HG02943 (cell line): ENCODE measurements around the gene SUPV3L1.
"Not testable (repeated sequence)": the region's sequence is repeated elsewhere in the genome, so short reads cannot be mapped to it uniquely, and the experiment has no call there.

Experiments
- ATAC-seq: cut with Tn5 transposase; IDR thresholded peaks from one replicate; pipeline ENCODE4 v1.9.1; 2021; ENCODE audit warnings: mild to moderate bottlenecking, low read depth, moderate library complexity; ENCODE audit not compliant: unreplicated experiment

SUPV3L1 gene

GRCh38 chr10:69228151-69228550 lies 48.1 kb downstream of the SUPV3L1 start:
- ATAC-seq, result no peak

GRCh38 chr10:69229616-69229916 lies 49.5 kb downstream of the SUPV3L1 start:
- ATAC-seq, result no peak

GRCh38 chr10:69230128-69230527 lies 50.1 kb downstream of the SUPV3L1 start:
- ATAC-seq, result no peak

DNA sequence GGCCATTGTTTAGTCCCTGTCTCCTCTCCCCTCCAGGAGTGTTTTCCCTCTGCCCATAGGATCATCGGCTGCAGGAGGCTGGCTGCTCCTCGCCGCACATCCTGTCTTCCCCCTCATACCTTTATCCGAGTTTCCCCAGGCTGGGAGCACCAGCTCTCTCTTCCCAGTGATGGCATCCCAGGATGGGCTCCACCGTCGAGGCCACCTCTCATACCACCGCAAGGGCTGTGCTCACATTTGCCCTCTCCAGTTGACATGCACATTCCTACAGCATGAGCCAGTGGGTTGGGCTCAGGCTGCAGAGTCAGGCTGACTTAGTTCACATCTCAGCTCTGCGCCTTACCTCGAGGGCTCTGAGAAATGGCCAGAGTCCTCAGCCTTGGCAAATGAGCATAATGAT lies 52.2 kb downstream of the SUPV3L1 start:
- ATAC-seq, result no peak

GRCh38 chr10:69232736-69233480 lies 52.9 kb downstream of the SUPV3L1 start:
- no peak for ATAC-seq

GRCh38 chr10:69234447-69234846 lies 54.4 kb downstream of the SUPV3L1 start:
- ATAC-seq, result no peak

DNA sequence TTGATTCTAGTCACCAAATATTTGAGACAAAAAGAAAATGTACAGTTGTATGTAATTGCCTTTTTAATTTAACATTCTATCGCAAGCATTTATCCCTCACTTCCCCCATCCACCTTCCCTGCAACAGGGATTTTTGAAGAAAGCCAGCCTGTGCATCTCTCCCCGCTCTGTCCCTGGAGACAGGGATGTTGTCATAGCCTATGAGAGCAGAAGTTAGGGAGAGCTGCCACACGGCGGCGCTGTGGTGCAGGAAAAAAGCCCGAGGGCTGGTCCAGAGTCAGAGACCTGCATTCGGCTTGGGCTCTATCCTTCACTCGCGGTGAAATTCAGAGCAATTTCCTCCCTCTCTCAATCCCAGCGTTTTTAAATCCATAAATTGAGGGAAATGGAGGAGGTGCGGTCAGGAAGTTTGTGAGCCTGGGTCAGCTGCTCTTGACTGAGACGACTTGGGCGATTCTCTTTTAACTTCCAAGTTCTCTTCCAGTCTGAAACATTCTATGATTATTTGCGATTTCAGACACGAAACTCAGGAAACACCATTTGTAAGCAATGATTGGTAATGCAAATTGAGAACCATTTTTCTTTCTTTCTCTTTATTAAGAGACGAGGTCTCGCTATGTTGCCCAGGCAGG lies 57.6 kb downstream of the SUPV3L1 start:
- ATAC-seq, result no peak

- ATAC-seq, result no peak
Observed at GRCh38 chr10:69239136-69239535, 59.1 kb downstream of the SUPV3L1 start.

GRCh38 chr10:69239816-69240434 lies 59.9 kb downstream of the SUPV3L1 start:
- no peak for ATAC-seq

DNA sequence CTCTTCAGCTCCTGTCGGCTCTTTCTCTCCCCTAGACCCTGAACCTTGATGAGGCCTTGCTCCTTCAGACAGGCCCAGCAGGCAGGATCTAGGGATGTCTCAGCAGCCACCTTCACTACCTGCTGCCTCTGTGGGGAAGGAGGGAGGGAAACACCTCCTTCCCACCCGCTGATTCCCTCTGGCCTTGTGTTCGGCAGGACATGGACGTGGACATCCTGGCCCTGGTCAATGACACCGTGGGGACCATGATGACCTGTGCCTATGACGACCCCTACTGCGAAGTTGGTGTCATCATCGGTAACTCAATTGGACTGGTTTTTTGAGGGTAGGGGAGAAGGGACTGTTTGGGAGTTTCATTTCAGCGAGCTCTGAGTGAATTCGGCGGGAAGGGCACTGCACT lies 60.4 kb downstream of the SUPV3L1 start:
- no peak for ATAC-seq

- no peak for ATAC-seq
Observed at GRCh38 chr10:69241575-69241974, 61.5 kb downstream of the SUPV3L1 start.

- ATAC-seq, result no peak
Observed at GRCh38 chr10:69242040-69242851, 62.2 kb downstream of the SUPV3L1 start.

DNA sequence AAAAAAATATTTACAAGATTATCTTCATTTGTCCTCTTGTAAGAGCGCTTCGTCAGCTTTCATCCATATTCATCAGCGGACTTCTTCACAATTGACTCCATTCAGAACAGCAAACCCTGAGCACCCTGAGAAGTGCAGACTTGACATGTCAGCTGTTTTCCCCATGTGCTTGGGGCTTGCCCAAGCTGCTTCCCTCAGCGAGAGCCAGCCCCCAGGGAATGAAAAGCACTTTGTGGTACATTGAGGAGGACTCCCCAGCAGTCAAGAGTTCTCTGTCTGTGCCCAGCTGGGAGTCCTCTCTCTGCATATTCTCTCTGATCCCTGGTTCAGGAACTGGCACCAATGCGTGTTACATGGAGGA lies 62.8 kb downstream of the SUPV3L1 start:
- ATAC-seq, result no peak

DNA sequence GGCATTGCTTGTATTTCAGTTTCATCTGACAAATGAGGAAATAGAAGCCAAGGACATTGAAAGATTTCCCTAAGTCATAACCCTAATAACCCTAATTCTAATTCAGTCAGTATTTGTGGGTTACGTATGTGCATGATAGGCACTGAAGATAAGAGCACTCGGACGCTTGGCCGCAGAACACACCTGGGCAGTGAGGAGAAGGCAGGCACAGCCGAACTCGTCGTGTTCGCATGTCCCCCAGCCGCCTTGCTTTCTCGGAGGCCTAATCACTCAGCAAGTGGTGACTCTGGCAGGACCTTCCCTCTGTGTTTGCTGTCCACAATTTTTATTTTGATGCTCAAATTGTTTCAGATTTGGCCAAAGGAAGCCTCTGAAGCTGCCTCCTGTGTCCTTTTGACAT lies 63.8 kb downstream of the SUPV3L1 start:
- ATAC-seq, result no peak

- ATAC-seq, result no peak
Observed at GRCh38 chr10:69246036-69246435, 66.0 kb downstream of the SUPV3L1 start.

- ATAC-seq, result no peak
Observed at GRCh38 chr10:69246581-69247312, 66.7 kb downstream of the SUPV3L1 start.

- no peak for ATAC-seq
Observed at GRCh38 chr10:69247313-69247710, 67.3 kb downstream of the SUPV3L1 start.

DNA sequence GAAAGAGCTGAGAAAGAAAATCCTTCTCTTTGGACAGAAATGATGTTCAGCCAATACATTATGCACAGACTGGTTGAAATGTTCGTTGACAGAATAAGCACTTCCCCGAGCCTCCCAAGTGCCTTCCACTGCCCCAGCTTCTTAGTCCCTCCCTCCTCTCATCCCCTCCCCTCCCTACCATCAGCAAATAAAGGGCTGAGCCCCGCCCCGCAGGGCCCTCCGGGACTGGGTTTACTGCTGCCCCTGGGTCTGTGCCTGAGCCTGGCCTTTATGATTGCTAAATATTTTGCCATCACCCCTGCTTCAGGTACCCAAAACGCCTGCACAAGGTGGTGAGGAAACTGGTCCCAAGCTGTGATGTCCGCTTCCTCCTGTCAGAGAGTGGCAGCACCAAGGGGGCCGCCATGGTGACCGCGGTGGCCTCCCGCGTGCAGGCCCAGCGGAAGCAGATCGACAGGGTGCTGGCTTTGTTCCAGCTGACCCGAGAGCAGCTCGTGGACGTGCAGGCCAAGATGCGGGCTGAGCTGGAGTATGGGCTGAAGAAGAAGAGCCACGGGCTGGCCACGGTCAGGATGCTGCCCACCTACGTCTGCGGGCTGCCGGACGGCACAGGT lies 68.2 kb downstream of the SUPV3L1 start:
- ATAC-seq, result no peak

GRCh38 chr10:69250041-69250440 lies 70.0 kb downstream of the SUPV3L1 start:
- ATAC-seq, result no peak

DNA sequence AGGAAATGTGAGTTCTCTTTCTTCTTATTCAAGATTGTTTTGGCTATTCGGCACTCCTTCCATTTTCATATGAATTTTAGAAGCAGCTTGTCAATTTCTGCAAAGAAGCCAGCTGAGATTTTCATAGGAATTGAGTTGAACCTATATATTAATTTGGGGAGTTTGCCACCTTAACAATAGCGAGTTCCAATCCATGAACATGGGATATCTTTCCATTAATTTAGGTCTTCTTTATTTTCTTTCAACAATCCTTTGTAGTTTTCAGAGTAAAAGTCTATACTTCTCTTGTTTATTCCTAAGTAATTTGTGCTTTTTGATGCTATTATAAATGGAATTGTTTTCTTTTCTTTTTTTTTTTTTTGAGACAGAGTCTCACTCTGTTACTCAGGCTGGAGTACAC lies 71.4 kb downstream of the SUPV3L1 start:
- not testable (repeated sequence) for ATAC-seq
